K562 (cell line): ENCODE measurements around the gene MACROD2. TPM values are rescaled to one million over a fixed set of nuclear protein-coding genes. Genes with fewer than 3 reads are reported as not detected.

Experiments used
- CEBPZ ChIP-seq: fragments of 150-350 bp; IDR thresholded peaks from 2 replicates; pipeline ENCODE4 v1.6.1; 2014; ENCODE audit warnings: low read depth, mild to moderate bottlenecking, low read length, borderline replicate concordance
- E2F6 ChIP-seq, 2 experiments: IDR thresholded peaks; 2 replicates each; pipeline ENCODE4 v1.6.1; 2011; ENCODE audit warnings: borderline replicate concordance in 1 of 2, control low read depth in 1 of 2, low read depth in 1 of 2, low read length in 1 of 2, mild to moderate bottlenecking in 1 of 2, mixed read lengths in 1 of 2, moderate library complexity in 1 of 2; ENCODE audit not compliant: insufficient read depth in 1 of 2, insufficient read length in 1 of 2, poor library complexity in 1 of 2, severe bottlenecking in 1 of 2; ENCODE audit errors: extremely low read depth in 1 of 2
- GATAD2B ChIP-seq: fragments of 450-650 bp; IDR thresholded peaks from 2 replicates; pipeline ENCODE4 v1.6.1; 2017; ENCODE audit warnings: mild to moderate bottlenecking, borderline replicate concordance
- MAX ChIP-seq: sonication (generic); formaldehyde crosslinking; IDR thresholded peaks from 2 replicates; pipeline ENCODE4 v1.9.0; 2022; ENCODE audit warnings: mild to moderate bottlenecking, missing genetic modification reagents
- PHB ChIP-seq: fragments of 250-450 bp; sonication (Bioruptor Pico); IDR thresholded peaks from 2 replicates; pipeline ENCODE4 v1.5.0; 2021
- RREB1 ChIP-seq: fragments of 250-450 bp; sonication (Bioruptor Pico); IDR thresholded peaks from 2 replicates; pipeline ENCODE4 v1.4.0; 2020
- ZNF23 ChIP-seq: fragments of 250-450 bp; sonication (Bioruptor Pico); IDR thresholded peaks from 2 replicates; pipeline ENCODE4 v1.4.0; 2020; ENCODE audit warnings: mild to moderate bottlenecking
- ZNF280B ChIP-seq: fragments of 250-450 bp; sonication (Bioruptor Pico); IDR thresholded peaks from 2 replicates; pipeline ENCODE4 v1.5.1; 2021; ENCODE audit warnings: mild to moderate bottlenecking
- polyA plus RNA-seq, 8 experiments: library from polyadenylated mRNA; depleted of rRNA in 4 of 8; stranded (reverse) in 5 of 8; unstranded in 3 of 8; fragments of >200 nt; fragmentation: Nextera tagmentation in 2 of 8; fragmentation: Illumina TruSeq in 1 of 8; extraction: Ambion mirVana in 2 of 8; extraction: Trizol in 1 of 8; gene quantifications; 2 replicates each; pipeline versions ENCODE4 v1.2.1 to v1.2.3, GENCODE V29; 2011 to 2014; ENCODE audit warnings: inconsistent platforms in 1 of 8, missing spikeins in 1 of 8
- total RNA-seq, 7 experiments: library from RNA; depleted of rRNA in 6 of 7; stranded (reverse); fragments of >200 nt in 6 of 7; fragmentation: Illumina TruSeq in 2 of 7; extraction: Trizol in 2 of 7; gene quantifications; 2 replicates each; pipeline versions ENCODE4 v1.2.1 to v1.2.3, GENCODE V29; 2011 to 2021; ENCODE audit warnings: low replicate concordance in 1 of 7

MACROD2 gene
- total and polyA plus RNA-seq, 9 of the 15 experiments (the other 6 are each of a cell fraction or from before 2014, with no cell fraction given): not detected

- TF ChIP-seq CEBPZ (no peak), MAX (no peak), ZNF280B (CRISPR knock-in tag) (no peak), GATAD2B (no peak), ZNF23 (CRISPR knock-in tag) (no peak), RREB1 (CRISPR knock-in tag) (no peak), E2F6 (IDR thresholded peaks at IDR 0.05; ENCODE audit: borderline replicate concordance in 1 of 2, extremely low read depth in 1 of 2, insufficient read depth in 1 of 2, insufficient read length in 1 of 2, low read depth in 1 of 2, low read length in 1 of 2, poor library complexity in 1 of 2, severe bottlenecking in 1 of 2) (no peak), PHB (CRISPR knock-in tag) (no peak)
Observed at GRCh38 chr20:14114065-14114704, 118.9 kb downstream of the MACROD2 start (continued).
